Measurements from ENCODE around the gene SLC38A3.

Gene SLC38A3

GRCh38 chr3:50171540-50172301 lies 33.4 kb upstream of the SLC38A3 start:
- no peak overlapping the region for H3K4me2 ChIP-seq (ENCODE audit: low read length)
- H3K27ac ChIP-seq: no peak overlapping the region
- H3K36me3 ChIP-seq (ENCODE audit: control insufficient read depth, insufficient read depth, low read length): no peaks in the 10 kb centered on the region
- no peak overlapping the region for H2AFZ ChIP-seq
- no peak overlapping the region for H3K9ac ChIP-seq
- H3K9me3 ChIP-seq (ENCODE audit: control insufficient read depth, low read length): no peaks in the 10 kb centered on the region
- H3K27me3 ChIP-seq (ENCODE audit: control insufficient read depth, insufficient read depth, low read length): no peaks in the 10 kb centered on the region
- H3K4me3 ChIP-seq (ENCODE audit: low read depth, low read length): no peak overlapping the region
- H3K79me2 ChIP-seq: no peaks in the 10 kb centered on the region
- TF ChIP-seq, protein P1, sequence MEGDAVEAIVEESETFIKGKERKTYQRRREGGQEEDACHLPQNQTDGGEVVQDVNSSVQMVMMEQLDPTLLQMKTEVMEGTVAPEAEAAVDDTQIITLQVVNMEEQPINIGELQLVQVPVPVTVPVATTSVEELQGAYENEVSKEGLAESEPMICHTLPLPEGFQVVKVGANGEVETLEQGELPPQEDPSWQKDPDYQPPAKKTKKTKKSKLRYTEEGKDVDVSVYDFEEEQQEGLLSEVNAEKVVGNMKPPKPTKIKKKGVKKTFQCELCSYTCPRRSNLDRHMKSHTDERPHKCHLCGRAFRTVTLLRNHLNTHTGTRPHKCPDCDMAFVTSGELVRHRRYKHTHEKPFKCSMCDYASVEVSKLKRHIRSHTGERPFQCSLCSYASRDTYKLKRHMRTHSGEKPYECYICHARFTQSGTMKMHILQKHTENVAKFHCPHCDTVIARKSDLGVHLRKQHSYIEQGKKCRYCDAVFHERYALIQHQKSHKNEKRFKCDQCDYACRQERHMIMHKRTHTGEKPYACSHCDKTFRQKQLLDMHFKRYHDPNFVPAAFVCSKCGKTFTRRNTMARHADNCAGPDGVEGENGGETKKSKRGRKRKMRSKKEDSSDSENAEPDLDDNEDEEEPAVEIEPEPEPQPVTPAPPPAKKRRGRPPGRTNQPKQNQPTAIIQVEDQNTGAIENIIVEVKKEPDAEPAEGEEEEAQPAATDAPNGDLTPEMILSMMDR (IDR thresholded peaks at IDR 0.05): no peak
- peaks cover 10% of the 10 kb centered on the region for H3K4me1 ChIP-seq

DNA sequence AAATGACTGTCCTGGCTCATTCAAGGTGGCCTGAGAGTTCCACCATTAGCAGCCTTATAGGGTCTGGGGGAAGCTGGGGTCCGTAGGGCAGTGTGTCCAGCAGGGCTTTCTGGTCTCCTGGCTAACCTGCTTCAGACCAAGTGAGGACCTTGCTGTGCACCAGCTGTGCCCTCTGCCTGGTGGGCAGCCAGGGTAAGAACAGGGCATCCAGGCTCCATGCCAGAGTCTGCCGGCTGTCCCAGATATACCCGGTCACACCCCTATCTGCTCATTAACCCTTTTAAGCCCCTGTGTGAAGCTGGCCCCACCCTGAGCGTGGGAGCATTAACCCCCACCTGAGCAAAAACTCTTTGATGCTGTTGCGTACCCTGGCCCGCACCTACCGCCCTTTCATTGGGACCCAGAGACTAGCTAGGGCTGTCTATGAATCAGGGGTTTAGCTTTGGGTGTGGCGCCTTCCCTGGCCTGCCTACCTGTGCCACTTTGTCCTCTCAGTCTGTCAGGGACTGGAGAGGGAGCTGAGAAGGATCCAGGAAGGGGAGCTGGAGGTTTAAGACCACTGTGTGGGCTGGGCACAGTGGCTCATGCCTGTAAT lies 32.3 kb upstream of the SLC38A3 start:
- no peak overlapping the region for H3K27ac ChIP-seq
- H3K4me1 ChIP-seq: peaks cover 10% of the 10 kb centered on the region
- no peak overlapping the region for H3K9ac ChIP-seq
- no peaks in the 10 kb centered on the region for H3K36me3 ChIP-seq (ENCODE audit: control insufficient read depth, insufficient read depth, low read length)
- TF ChIP-seq, protein P1 (IDR thresholded peaks at IDR 0.05): no peak
- no peak overlapping the region for H3K4me3 ChIP-seq (ENCODE audit: low read depth, low read length)
- H3K79me2 ChIP-seq: no peaks in the 10 kb centered on the region
- H3K4me2 ChIP-seq (ENCODE audit: low read length): no peak overlapping the region
- no peaks in the 10 kb centered on the region for H3K27me3 ChIP-seq (ENCODE audit: control insufficient read depth, insufficient read depth, low read length)
- H2AFZ ChIP-seq: no peak overlapping the region
- no peaks in the 10 kb centered on the region for H3K9me3 ChIP-seq (ENCODE audit: control insufficient read depth, low read length)

DNA sequence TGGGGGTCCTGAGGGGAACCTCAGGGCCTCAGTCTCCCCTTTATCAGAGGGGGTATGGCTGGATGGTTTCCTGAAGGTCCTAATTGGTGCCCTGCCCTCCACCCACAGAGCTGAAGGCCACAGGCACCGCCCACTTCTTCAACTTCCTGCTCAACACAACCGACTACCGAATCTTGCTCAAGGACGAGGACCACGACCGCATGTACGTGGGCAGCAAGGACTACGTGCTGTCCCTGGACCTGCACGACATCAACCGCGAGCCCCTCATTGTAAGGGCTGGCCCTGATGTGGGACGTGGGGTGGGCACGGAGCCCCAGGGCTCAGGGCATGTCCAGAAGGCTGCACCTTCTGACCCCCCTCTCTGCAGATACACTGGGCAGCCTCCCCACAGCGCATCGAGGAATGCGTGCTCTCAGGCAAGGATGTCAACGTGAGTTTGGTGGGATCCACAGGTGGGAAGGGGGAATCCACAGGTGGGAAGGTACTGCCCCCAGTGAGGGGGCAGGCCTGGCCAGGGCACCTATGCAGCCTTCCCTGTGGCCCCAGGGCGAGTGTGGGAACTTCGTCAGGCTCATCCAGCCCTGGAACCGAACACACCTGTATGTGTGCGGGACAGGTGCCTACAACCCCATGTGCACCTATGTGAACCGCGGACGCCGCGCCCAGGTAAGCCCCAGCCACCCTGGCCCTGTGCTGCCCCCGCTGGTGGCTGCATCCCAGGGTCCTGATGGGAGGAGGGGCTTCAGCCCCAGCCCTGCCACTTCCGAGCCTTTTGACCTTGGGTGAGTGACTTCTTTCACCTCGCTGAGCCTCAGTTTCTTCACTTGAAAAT lies 31.2 kb upstream of the SLC38A3 start:
- Histone ChIP-seq H3K9me3 (ENCODE audit: control insufficient read depth, low read length) (no peaks in the 10 kb centered on the region), H3K4me3 (ENCODE audit: low read depth, low read length) (no peak overlapping the region), H3K79me2 (no peaks in the 10 kb centered on the region), H3K4me1 (peaks cover 10% of the 10 kb centered on the region), H3K27ac (no peak overlapping the region), H3K27me3 (ENCODE audit: control insufficient read depth, insufficient read depth, low read length) (no peaks in the 10 kb centered on the region), H3K9ac (no peak overlapping the region), H2AFZ (no peak overlapping the region), H3K4me2 (ENCODE audit: low read length) (no peak overlapping the region), H3K36me3 (ENCODE audit: control insufficient read depth, insufficient read depth, low read length) (no peaks in the 10 kb centered on the region)
- TF ChIP-seq, protein P1 (IDR thresholded peaks at IDR 0.05): no peak

DNA sequence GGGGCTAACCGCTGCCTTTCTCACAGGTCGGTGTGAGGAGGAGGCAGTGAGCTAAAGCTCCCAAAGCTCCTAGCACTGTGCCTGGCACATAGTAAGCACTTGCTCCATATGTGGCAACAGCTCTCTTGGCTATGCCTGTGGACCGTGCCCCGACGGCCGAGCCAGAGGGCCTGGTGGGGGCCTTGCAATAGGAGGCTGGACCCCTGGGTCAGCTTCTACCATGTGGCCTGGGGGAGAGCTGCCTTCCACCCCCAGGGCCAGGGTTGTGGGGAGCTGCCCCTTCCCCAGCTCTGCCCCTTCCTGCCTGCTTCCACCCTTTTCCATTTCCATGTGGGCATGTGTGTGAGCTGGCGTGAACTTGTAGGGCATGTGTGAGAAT lies 30.6 kb upstream of the SLC38A3 start:
- Histone ChIP-seq H3K4me2 (ENCODE audit: low read length) (no peak overlapping the region), H3K4me1 (peaks cover 12% of the 10 kb centered on the region), H2AFZ (no peak overlapping the region), H3K79me2 (no peaks in the 10 kb centered on the region), H3K27ac (no peak overlapping the region), H3K4me3 (ENCODE audit: low read depth, low read length) (no peak overlapping the region), H3K9ac (no peak overlapping the region), H3K36me3 (ENCODE audit: control insufficient read depth, insufficient read depth, low read length) (no peaks in the 10 kb centered on the region), H3K9me3 (ENCODE audit: control insufficient read depth, low read length) (no peaks in the 10 kb centered on the region), H3K27me3 (ENCODE audit: control insufficient read depth, insufficient read depth, low read length) (no peaks in the 10 kb centered on the region)
- TF ChIP-seq, protein P1 (IDR thresholded peaks at IDR 0.05): no peak
